CMK (cell line): ENCODE data around the gene KPNA6.
"Not testable (repeated sequence)": the region's sequence is repeated elsewhere in the genome, so short reads cannot be mapped to it uniquely, and the experiment has no call there.

Source experiments
- DNase-seq: peaks from one replicate; pipeline ENCODE4 v3.0.0-alpha.2; 2010; ENCODE audit warnings: low read depth

KPNA6 gene

DNA sequence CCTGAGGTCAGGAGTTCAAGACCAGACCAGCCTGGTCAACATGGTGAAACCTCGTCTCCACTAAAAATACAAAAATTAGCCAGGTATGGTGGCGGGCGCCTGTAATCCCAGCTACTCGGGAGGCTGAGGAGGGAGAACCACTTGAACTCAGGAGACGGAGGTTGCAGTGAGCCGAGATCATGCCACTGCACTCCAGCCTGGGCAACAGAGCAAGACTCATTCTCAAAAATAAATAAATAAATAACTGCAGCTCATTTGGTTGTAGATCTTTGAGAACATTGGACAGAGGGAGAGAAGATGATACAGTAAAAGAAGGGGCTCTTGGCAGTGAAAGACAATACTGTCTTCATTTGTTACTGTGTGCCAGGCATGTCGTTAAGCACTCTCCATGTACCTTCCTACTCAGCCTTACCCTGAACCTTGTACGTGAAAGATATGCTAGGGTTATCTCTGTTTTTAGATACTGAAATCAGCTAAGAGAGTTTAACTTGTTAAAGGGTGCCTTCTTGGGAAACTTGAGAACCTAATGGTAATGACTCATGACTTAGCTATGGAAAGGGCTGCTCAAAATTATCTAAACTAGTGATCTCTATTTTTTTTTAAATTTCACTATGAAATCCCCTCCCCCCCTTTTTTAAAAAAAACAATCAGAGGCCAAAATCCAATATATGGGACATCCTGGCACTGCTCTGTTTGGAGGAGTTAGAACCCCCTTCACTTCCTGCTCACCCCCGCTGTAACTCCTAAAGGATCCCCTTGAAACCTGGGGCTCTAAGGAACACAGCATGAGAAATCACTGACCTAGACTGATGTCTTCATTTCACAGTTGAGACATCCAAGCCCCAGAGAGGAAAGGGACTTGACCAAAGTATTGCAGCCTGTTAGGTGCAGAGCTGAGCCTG is 6.8 kb upstream of the KPNA6 start:
- no peak for DNase-seq

DNA sequence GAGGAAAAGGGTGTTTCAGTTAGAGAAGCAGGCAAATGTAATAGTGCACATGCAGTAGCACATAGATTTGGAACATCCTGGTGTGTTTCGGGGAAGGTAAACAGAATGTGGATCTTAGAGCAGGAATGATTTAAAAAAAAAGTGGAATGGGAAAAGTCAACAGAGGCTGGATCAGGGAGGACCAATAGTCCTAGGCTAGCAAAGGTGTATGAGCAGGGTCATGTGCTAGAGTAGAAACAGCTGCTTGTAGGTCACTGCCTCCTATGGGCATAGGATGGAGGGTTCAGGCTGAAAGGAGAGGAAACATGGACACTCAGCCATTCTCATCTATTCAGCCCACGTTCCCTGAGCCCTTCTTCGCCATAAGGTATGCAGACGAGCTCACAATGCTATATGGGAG is 3.7 kb upstream of the KPNA6 start:
- no peak for DNase-seq

DNA sequence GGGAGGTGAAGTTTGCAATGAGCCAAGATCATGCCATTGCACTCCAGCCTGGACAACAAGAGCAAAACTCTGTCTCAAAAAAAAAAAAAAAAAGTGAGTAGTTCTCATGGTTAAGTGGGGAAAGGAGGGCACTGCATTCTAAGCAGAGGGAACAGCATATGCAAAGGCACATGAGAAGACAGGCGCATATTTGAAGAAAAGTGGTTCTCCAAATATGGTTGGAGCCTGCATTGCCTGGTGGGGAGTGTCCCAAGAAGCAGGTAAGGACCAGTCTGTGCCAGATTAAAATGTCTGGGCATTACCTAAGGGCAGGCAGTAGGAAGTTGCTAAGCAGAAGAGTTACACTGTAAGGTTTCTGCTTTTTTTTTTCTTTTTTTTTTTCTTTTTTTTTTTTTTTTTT is 2.5 kb upstream of the KPNA6 start:
- no peak for DNase-seq

GRCh38 chr1:32106663-32107275 is 1.1 kb upstream of the KPNA6 start:
- DNase-seq: no peak

GRCh38 chr1:32111040-32111623 is 3.3 kb downstream of the KPNA6 start:
- DNase-seq: no peak

DNA sequence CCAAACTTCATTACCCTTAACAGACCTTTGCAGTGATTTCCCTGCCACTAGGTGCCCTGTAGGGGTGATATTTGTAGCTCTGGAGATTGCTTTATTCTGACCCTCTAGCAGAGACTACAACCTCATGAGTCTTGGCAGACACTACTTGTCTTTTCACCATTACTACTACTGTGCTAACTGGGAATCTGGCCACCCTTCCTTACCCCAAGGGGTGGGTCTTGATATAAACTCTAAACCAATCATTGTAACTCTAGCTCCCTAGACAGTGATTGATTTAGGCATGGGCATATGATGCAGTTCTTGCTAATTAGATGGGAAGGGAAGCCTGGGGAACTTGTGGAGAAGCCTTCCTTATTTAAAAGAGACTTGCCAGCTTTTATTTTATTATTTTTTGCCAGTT is 3.9 kb downstream of the KPNA6 start:
- no peak for DNase-seq

- no peak for DNase-seq
Measured at GRCh38 chr1:32112806-32113375, 5.0 kb downstream of the KPNA6 start.

- not testable (repeated sequence) for DNase-seq
Measured at GRCh38 chr1:32113436-32113835, 5.6 kb downstream of the KPNA6 start.

DNA sequence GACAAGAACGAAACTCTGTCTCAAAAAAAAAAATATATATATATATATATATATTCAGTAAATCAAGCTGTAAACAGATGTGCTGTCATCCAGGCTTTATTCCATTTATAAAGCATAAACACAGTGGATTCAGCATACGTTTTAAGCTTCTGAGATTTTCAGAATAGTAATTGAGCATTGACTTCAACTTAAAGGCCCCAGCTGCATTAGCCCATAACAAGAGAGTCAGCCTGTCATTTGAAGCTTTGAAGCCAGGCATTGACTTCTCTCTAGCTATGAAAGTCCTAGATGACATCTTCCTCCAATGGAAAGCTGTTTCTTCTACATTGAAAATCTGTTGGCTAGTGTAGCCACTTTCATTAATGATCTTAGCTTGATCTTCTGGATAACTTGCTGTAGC is 6.6 kb downstream of the KPNA6 start:
- DNase-seq: no peak

DNA sequence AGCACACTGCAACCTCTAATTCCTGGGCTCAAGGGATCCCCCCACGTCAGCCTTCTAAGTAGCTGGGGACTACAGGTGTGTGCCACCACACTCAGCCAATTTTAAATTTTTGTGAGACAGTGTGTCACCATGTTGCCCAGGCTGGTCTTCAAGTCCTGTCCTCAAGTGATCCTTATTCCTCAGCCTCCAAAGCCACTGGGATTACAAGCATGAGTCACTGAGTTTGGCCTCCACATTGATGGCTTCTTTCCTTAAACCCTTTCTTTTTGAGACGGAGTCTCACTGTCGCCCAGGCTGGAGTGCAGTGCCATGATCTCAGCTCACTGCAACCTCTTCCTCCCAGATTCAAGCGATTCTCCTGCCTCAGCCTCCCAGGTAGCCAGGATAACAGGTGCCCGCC is 7.6 kb downstream of the KPNA6 start:
- no peak for DNase-seq

DNA sequence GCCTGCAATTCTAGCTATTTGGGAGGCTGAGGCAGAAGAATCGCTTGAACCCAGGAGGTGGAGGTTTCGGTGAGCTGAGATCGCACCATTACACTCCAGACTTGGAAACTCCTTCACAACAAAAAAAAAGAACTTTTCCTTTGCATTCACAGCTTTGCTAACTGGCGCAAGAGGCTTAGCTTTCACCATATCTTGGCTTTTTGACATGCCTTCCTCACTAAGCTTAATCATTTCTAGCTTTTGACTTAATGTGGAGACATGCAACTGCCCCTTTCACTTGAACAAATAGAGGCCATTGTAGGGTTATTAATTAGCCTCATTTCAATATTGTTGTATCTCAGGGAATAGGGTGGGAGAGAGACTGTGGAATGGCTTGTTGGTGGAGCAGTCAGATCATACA is 8.7 kb downstream of the KPNA6 start:
- no peak for DNase-seq

DNA sequence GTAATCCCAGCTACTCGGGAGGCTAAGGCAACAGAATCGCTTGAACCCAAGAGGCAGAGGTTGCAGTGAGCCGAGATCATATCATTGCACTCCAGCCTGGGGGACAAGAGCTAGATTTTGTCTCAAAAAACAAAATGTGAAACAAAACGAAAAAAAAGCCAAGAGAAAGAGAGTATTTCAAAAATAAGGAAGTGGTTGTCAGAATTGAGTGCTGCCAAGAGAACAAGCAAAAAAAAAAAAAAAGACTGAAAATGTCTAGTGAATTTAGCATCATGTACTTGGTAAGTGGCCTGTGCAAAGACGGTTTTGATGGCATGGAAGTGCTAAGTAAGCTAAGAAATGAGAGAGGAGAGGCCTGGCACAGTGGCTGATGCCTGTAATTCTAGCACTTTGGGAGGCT is 14.3 kb downstream of the KPNA6 start:
- no peak for DNase-seq

- DNase-seq: not testable (repeated sequence)
Measured at GRCh38 chr1:32123361-32123760, 15.5 kb downstream of the KPNA6 start.

DNA sequence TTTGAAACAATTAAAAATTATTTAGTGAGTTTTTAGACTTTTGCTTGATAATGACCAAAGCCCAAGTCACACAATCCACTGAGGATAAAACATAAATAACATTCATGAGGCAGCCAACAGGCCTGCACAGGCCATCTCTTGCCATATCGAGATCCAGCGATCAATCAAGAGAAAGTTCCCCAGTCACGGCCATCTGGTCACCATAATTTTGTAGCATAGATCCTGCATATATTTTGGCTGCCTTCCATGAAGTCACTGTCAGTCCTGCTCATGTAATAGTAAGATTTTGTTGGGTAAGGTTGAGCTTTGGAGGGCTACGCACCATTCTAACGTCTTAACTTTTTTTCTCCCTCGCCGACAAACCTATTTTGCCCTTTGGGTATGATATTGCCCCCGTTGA is 17.5 kb downstream of the KPNA6 start:
- no peak for DNase-seq

DNA sequence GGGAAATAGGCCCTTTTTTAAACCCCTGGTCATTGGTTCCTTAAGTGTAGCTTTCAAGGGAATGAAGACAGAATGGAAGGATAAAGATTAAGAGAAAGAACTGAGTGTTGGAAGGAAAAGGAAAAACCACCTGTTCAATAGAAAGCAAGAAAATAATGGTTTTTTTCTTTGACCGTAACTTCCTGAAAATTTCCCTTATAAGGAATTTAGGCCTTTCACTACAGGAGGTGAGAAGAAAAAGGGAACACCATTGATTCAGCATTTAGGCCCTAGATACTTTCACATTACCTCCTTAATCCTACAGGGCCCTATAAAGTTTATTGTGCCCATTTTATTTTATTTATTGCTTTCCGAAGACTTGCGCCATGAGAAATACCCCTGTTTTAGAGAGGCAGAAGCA is 18.9 kb downstream of the KPNA6 start:
- DNase-seq: no peak

DNA sequence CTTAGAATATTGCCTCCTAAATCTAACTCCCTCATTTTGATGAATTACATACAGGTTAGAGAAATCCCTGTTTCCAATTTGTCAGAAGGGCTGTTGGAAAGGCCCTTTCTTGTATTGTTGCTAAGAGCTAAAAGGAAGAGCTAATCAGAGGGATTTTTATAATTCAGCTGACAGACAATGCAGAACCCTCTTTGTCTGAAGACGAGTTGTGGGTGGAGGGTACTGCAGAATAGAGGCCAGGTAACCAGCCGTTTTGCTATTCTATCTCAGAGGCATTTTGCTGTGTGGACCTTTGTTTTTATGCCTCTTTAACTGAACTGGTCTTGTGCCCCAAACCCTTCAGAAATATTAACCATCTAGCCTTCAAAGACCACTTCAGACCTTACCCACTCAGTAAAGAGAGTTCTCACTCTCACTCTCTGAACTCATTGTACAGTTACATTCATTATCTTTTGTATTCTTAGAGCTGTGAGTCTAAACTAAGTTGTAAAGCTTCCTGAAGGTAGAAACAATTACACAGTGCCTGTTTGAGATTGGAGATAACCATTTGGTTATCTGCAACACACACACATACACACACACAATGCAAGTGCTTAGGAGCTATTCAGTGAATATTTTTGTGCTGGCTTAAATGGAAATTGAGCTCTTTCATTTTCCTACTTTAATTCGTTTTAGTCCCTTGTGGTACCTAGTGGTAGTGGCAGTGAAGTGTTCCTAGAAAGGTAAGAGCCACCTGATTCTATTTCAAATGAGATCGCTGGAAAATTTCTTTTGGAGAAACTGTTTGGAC is 19.7 kb downstream of the KPNA6 start:
- DNase-seq: no peak

- no peak for DNase-seq
Measured at GRCh38 chr1:32128479-32128878, 20.6 kb downstream of the KPNA6 start.

DNA sequence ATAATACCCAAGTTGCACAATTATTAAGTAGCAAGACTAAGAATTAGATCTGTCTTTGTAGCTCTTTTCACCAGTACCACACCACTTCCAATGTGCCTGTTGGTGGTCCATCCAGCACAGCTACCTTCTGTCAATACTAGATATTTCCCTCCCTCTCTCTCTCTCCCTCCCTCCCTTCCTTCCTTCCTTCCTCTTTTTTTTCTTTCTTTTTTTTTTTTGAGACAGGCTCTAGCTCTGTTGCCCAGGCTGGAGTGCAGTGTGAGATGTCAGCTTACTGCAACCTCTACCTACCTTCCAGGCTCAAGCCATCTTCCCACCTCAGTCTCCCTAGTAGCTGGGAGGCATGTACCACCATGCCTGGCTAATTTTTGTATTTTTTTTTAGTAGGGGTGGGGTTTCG is 21.1 kb downstream of the KPNA6 start:
- no peak for DNase-seq

GRCh38 chr1:32133950-32134280 is 26.1 kb downstream of the KPNA6 start:
- not testable (repeated sequence) for DNase-seq

DNA sequence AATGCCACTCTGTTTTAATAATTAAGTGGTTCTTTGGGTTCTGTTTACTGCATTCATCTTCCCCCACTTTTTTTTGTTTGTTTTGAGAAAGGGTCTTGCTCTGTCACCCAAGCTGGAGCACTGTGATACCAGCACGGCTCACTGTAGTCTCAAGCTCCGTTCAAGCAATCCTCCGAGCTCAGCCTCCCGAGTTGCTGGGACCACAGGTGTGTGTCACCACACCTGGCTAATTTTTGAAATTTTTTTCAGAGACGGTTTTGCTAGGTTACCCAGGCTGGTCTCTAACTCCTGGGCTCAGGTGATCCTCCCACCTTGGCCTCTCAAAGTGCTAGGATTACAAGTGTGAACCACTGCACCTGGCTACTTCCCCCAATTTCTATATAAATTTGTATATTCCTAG is 29.3 kb downstream of the KPNA6 start:
- DNase-seq: no peak

- DNase-seq: no peak
Measured at GRCh38 chr1:32138965-32139364, 31.1 kb downstream of the KPNA6 start.
